Subcutaneous adipose tissue (tissue), 1 donor: ENCODE results near the gene SMIM45.

ENCODE experiments used
- CTCF ChIP-seq: fragments of 450-650 bp; IDR thresholded peaks from one replicate; pipeline ENCODE4 v1.5.1; 2016; ENCODE audit warnings: low read depth, mild to moderate bottlenecking, control low read depth, antibody characterized with exemption, moderate library complexity

Gene SMIM45

GRCh38 chr22:41978732-41979131 is 26.8 kb downstream of the SMIM45 start:
- TF ChIP-seq CTCF, result no peak

- TF ChIP-seq CTCF, result no peak
These were observed 27.7 kb downstream of the SMIM45 start for GRCh38 chr22:41979423-41980250.

GRCh38 chr22:41982865-41983264 is 30.9 kb downstream of the SMIM45 start:
- TF ChIP-seq CTCF, result no peak

- no peak for TF ChIP-seq CTCF
These were observed 31.8 kb downstream of the SMIM45 start for GRCh38 chr22:41983513-41984405.

DNA sequence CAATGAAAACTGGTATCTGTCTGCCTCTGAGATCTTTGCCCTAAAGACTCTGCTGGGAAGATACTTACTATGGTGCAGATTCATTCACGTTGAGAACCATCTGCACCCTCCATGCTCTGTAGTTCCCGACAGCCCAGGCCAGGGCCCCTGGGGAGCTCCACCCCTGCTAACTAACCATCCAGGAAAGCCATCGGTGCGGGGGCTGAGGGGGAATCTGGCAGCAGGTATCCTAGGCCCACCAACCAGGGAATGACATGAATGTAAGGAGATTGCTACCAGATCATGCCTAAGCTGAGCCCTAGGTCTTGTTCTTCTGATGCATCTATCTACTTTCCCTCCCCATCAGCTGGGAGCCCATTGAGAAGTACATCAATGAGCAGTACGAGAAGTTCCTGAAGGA is 35.3 kb downstream of the SMIM45 start:
- no peak for TF ChIP-seq CTCF

DNA sequence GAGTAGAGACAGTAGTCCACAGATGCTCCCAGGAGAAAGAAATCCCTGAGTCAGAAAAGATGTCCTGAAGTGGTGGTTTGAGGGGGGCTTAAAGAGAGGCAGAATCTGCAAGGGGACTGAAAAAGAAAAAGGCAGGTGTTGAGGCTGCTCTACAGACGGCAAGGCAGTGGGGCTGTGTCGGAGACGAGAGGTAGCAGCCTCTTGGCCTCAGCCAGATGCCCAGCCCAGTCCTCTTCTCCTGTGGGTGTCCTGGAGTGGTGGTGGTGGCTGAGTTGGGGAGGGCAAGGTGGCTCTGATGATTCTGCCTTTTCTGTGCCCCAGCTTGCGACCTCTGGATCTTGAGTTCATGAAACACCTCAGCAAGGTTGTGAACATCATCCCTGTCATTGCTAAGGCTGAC is 37.3 kb downstream of the SMIM45 start:
- TF ChIP-seq CTCF, result no peak

- TF ChIP-seq CTCF, result no peak
These were observed 39.2 kb downstream of the SMIM45 start for GRCh38 chr22:41991111-41991510.
